Common myeloid progenitor, CD34-positive (primary cell): ENCODE data around the gene DPH6.
A peak's percentile ranks its signal among the peaks of the same experiment; 100 is the strongest.

Experiments
- CTCF ChIA-PET: fragments of 350-600 bp; sonication (Branson Sonifier 250); formaldehyde crosslinking; loops from one replicate; lab custom pipeline; 2021; ENCODE audit warnings: antibody characterized with exemption; lab: Charles Lee
- POLR2A ChIA-PET: fragments of 350-600 bp; sonication (Branson Sonifier 250); formaldehyde crosslinking; loops from one replicate; lab custom pipeline; 2021; ENCODE audit warnings: antibody characterized with exemption; lab: Charles Lee
- DNase-seq, 3 donors: peaks; one replicate each; pipeline versions ENCODE4 v3.0.0 to v3.0.0-alpha.2; 2013
- H3K27ac ChIP-seq, 2 experiments: 1 replicate in 1 of 2; 2 replicates in 1 of 2; pipeline ENCODE4 v1.7.0; 2013; ENCODE audit warnings: inconsistent platforms in 2 of 2, low read length in 2 of 2, mild to moderate bottlenecking in 2 of 2, low read depth in 1 of 2, moderate library complexity in 1 of 2; ENCODE audit not compliant: severe bottlenecking in 2 of 2, insufficient read depth in 1 of 2, poor library complexity in 1 of 2
- H3K27me3 ChIP-seq, 5 experiments: replicated peaks in 2 of 5; 1 replicate in 3 of 5; 2 replicates in 2 of 5; pipeline versions ENCODE4 v1.6.1 to v1.7.0; 2013; ENCODE audit warnings: low read length in 4 of 5, mild to moderate bottlenecking in 2 of 5, moderate library complexity in 2 of 5, inconsistent platforms in 1 of 5; ENCODE audit not compliant: insufficient read depth in 5 of 5, control insufficient read depth in 4 of 5
- H3K36me3 ChIP-seq, 4 experiments: 1 replicate in 2 of 4; 2 replicates in 2 of 4; pipeline versions ENCODE4 v1.6.1 to v1.7.0; 2013; ENCODE audit warnings: low read length in 3 of 4, control low read depth in 1 of 4, mild to moderate bottlenecking in 1 of 4; ENCODE audit not compliant: control insufficient read depth in 4 of 4, insufficient read depth in 4 of 4
- H3K4me1 ChIP-seq, 4 experiments: 1 replicate in 3 of 4; 2 replicates in 1 of 4; pipeline versions ENCODE4 v1.6.1 to v1.7.1; 2013; ENCODE audit warnings: low read length in 3 of 4, mild to moderate bottlenecking in 3 of 4, control low read depth in 1 of 4, inconsistent platforms in 1 of 4, moderate library complexity in 1 of 4; ENCODE audit not compliant: control insufficient read depth in 4 of 4, insufficient read depth in 4 of 4; ENCODE audit errors: control extremely low read depth in 1 of 4
- H3K4me3 ChIP-seq, 7 experiments: 1 replicate in 4 of 7; 2 replicates in 3 of 7; pipeline versions ENCODE4 v1.5.1 to v1.7.0; 2013; ENCODE audit warnings: mild to moderate bottlenecking in 7 of 7, low read length in 6 of 7, moderate library complexity in 6 of 7, inconsistent platforms in 2 of 7, low read depth in 2 of 7, control low read depth in 1 of 7; ENCODE audit not compliant: insufficient read depth in 4 of 7, control insufficient read depth in 1 of 7; ENCODE audit errors: extremely low read depth in 1 of 7
- H3K9me3 ChIP-seq, 5 experiments: 1 replicate in 4 of 5; 2 replicates in 1 of 5; pipeline versions ENCODE4 v1.6.1 to v1.7.1; 2013; ENCODE audit warnings: low read length in 4 of 5, mild to moderate bottlenecking in 2 of 5, inconsistent platforms in 1 of 5, low read depth in 1 of 5, moderate library complexity in 1 of 5; ENCODE audit not compliant: control insufficient read depth in 4 of 5, insufficient read depth in 2 of 5; ENCODE audit errors: control extremely low read depth in 1 of 5
- WGBS: methylation state at CpG from one replicate; pipeline ENCODE4 v1.1.5; 2013; ENCODE audit not compliant: insufficient coverage; 5-methylcytosine and 5-hydroxymethylcytosine counted together

The DPH6 gene

DNA sequence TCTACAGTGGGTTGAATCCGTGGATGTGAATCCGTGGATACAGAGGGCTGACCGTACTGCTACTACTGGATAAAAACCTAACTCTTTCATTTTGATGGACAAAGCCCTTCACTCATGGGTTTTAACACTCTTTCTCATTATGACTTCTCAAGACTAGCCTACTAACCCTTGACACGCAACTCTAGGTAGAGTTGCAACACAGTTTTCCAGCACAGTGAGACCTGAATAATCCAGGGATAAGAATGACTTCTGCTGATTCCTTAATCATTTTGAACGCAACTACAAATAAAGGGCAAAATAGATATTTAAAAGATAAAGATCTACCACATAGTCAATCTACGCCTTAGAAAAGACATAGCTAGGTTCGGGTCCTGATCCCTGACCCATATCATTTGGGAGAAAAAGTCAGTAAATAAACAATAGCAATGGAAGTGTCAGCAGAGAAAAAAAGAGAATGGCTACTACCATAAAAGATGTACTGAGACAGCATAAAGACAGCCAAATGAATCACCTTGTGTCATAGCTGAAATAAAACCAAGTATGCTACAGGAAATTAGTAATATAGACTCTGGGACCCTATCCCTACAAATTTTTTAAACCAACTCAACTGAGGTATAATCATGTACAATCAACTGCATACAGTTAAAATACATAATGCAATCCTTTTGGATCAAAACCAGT lies 87.6 kb downstream of the DPH6 start:
- Histone ChIP-seq H3K4me3 (no peak overlapping the region), H3K4me1 (no peaks in the 10 kb centered on the region), H3K9me3 (no peaks in the 10 kb centered on the region), H3K36me3 (no peaks in the 10 kb centered on the region), H3K27me3 (no peaks in the 10 kb centered on the region), H3K27ac (no peak overlapping the region)
- POLR2A ChIA-PET, result no interaction called here
- DNase-seq, result no peak
- CTCF ChIA-PET, result interaction anchor here (1.4 kb wide), 1 partner anchor 14 kb away, joined by 4 read pairs; no protein-coding TSS in a partner anchor
- WGBS, result 100% methylated on average over 1 of the region's 7 CpGs

GRCh38 chr15:35455201-35455600 lies 90.8 kb downstream of the DPH6 start:
- no peak overlapping the region for H3K4me3 ChIP-seq
- CTCF ChIA-PET, result interaction anchor here (1.2 to 1.3 kb wide), 2 partner anchors 10 to 72 kb away, joined by 3 to 4 read pairs; no protein-coding TSS in a partner anchor
- POLR2A ChIA-PET, result no interaction called here

DNA sequence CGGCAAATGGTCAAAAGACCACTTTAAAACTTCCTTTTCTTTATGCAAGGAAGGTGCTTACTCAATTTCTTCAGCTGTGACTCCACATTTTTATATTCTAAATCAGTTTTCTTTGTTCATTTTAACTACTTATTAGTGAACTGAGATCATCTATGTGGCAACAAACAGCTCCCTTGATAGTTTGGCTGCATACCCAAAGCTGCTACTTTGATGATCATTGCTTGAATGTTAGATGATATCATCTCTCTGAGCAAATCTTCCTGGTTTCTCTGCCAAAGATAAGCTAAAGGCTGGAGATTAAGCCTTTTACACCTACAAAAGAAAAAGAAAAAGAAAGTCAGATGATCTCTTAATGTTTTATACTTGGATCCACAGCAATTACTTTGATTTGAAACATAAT lies 95.5 kb downstream of the DPH6 start:
- WGBS, result no CpG with 5 or more reads among the region's 1 CpG
- Histone ChIP-seq H3K36me3 (peaks cover 0 to 3% (median 0%) of the 10 kb centered on the region in 4 experiments), H3K9me3 (no peaks in the 10 kb centered on the region), H3K27ac (no peak overlapping the region), H3K4me3 (no peak overlapping the region), H3K4me1 (no peaks in the 10 kb centered on the region), H3K27me3 (no peaks in the 10 kb centered on the region)
- DNase-seq, result no peak
- POLR2A ChIA-PET, result no interaction called here
- CTCF ChIA-PET, result interaction anchor here (0.7 to 1.8 kb wide), 2 partner anchors 161 to 1028 kb away, joined by 4 to 7 read pairs; no protein-coding TSS in a partner anchor

More at GRCh38 chr15:35455201-35455600, 90.8 kb downstream of the DPH6 start:
- Histone ChIP-seq H3K36me3 (no peaks in the 10 kb centered on the region), H3K27ac (no peak overlapping the region), H3K9me3 (no peaks in the 10 kb centered on the region), H3K4me1 (no peaks in the 10 kb centered on the region), H3K27me3 (no peaks in the 10 kb centered on the region)
- DNase-seq, result no peak

DNA sequence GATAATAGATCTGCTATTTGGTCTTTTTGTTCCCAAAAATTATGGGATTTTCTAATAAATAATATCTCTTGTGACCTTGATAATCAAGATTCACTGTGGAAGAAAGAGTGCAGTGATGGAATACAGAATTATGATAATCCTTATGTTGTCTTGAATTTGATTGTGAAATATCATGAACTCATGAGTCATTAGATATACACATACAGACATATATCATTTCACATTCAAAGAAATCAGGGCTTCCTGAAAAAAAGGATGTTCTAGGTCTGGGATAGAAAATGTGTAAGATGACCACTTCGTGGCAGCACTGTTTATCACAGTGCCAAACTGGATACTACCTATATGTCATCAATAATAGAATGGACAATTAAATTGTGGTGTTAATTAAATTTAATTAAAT lies 97.7 kb downstream of the DPH6 start:
- WGBS, result no CpG with 5 or more reads among the region's 1 CpG

DNA sequence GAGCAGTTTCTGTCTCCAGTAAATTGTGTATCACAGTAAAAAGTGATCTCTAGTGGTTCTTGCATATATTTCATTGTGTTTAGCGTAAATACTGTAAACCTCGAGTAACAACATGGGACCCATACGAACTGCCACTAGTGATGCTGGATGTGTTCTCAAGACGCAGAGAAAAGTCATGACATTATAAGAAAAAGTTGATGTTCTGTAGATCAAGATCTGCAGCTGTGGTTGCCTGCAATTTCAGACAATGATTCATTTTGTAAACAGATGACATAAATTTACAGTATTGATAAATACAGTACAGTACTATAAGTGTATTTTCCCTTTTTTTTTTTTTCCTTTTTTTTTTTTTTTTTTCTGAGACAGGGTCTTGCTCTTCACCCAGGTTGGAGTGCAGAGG lies 100.1 kb downstream of the DPH6 start:
- H3K4me3 ChIP-seq, result no peak overlapping the region
- CTCF ChIA-PET, result interaction anchor here (0.6 to 5.9 kb wide), 5 partner anchors 16 to 368 kb away, joined by 3 to 68 read pairs (median 6); no protein-coding TSS in a partner anchor
- DNase-seq, result no peak
- no peaks in the 10 kb centered on the region for H3K9me3 ChIP-seq
- H3K27me3 ChIP-seq, result no peaks in the 10 kb centered on the region
- no CpG with 5 or more reads among the region's 4 CpGs for WGBS
- H3K36me3 ChIP-seq, result peaks cover 0 to 3% (median 0%) of the 10 kb centered on the region in 4 experiments
- no peaks in the 10 kb centered on the region for H3K4me1 ChIP-seq
- POLR2A ChIA-PET, result no interaction called here
- H3K27ac ChIP-seq, result no peak overlapping the region

More for the DNA sequence above, 97.7 kb downstream of the DPH6 start:
- no peak overlapping the region for H3K27ac ChIP-seq
- no peaks in the 10 kb centered on the region for H3K27me3 ChIP-seq
- POLR2A ChIA-PET, result no interaction called here
- no peak overlapping the region for H3K4me3 ChIP-seq
- H3K9me3 ChIP-seq, result no peaks in the 10 kb centered on the region
- H3K4me1 ChIP-seq, result no peaks in the 10 kb centered on the region
- no peak for DNase-seq
- H3K36me3 ChIP-seq, result peaks cover 0 to 3% (median 0%) of the 10 kb centered on the region in 4 experiments
- CTCF ChIA-PET, result interaction anchor here (1.5 kb wide), 1 partner anchor 13 kb away, joined by 4 read pairs; no protein-coding TSS in a partner anchor

- H3K27ac ChIP-seq, result no peak overlapping the region
- POLR2A ChIA-PET, result interaction anchor here (1.1 to 1.3 kb wide), 2 partner anchors 156 to 171 kb away, joined by 3 read pairs; no protein-coding TSS in a partner anchor
- no peaks in the 10 kb centered on the region for H3K9me3 ChIP-seq
- no peaks in the 10 kb centered on the region for H3K4me1 ChIP-seq
- CTCF ChIA-PET, result interaction anchor here (0.6 to 5.9 kb wide), 21 partner anchors 10 to 456 kb away, joined by 3 to 68 read pairs (median 4); partner anchors contain the start of gene ZNF770
- peak; percentile 19 to 48 (median 28) for DNase-seq
- peaks cover 0 to 3% (median 0%) of the 10 kb centered on the region in 4 experiments for H3K36me3 ChIP-seq
- no peak overlapping the region for H3K4me3 ChIP-seq
- no peaks in the 10 kb centered on the region for H3K27me3 ChIP-seq
- WGBS, result no CpG with 5 or more reads among the region's 1 CpG
Measured at GRCh38 chr15:35444557-35445204, 101.3 kb downstream of the DPH6 start.

DNA sequence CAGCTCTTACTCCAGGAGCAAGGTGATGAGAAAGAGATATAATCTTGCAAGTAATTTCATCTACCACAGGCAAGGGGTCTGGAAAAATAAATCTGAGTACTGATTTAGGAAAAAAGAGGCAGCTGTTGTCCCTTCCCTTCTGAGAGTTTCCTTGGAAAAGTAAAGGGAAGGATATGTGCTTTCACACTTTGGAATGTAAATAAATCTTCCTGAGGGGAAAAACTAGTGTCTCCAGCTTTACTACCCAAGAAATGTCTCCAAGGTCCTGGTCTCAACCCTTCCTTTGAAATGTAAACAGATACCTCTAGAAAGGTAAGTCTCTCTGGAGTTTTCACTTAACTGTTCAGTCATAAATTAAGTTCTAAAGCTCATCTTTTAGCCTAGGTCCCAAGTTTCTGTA lies 102.6 kb downstream of the DPH6 start:
- Histone ChIP-seq H3K9me3 (no peaks in the 10 kb centered on the region), H3K4me1 (no peaks in the 10 kb centered on the region), H3K36me3 (peaks cover 0 to 3% (median 0%) of the 10 kb centered on the region in 4 experiments), H3K27me3 (no peaks in the 10 kb centered on the region), H3K4me3 (no peak overlapping the region), H3K27ac (no peak overlapping the region)
- POLR2A ChIA-PET, result no interaction called here
- DNase-seq, result no peak
- CTCF ChIA-PET, result interaction anchor here (0.5 to 5.9 kb wide), 9 partner anchors 9 to 1285 kb away, joined by 3 to 68 read pairs (median 7); no protein-coding TSS in a partner anchor
